ENCODE results near the gene PAN3.

The PAN3 gene

GRCh38 chr13:28301839-28302238, 163.5 kb downstream of the PAN3 start:
- H3K9ac ChIP-seq (ENCODE audit: low read depth, low read length), result no peak overlapping the region
- H3K9me3 ChIP-seq (ENCODE audit: control insufficient read depth, insufficient read depth, low read length), result no peaks in the 10 kb centered on the region
- H3K36me3 ChIP-seq (ENCODE audit: control insufficient read depth, insufficient read depth, low read length), result peaks cover 16% of the 10 kb centered on the region
- peak overlapping the region; percentile 54 for H3K27ac ChIP-seq (ENCODE audit: low read depth, low read length)
- H3K4me1 ChIP-seq (ENCODE audit: control insufficient read depth, insufficient read depth, low read length), result peaks cover 33% of the 10 kb centered on the region
- no peaks in the 10 kb centered on the region for H3K27me3 ChIP-seq (ENCODE audit: control insufficient read depth, insufficient read depth, low read length)
- H3K4me3 ChIP-seq (ENCODE audit: low read depth, low read length), result no peak overlapping the region

- no peak overlapping the region for H3K27ac ChIP-seq (ENCODE audit: low read depth, low read length)
- peaks cover 27% of the 10 kb centered on the region for H3K36me3 ChIP-seq (ENCODE audit: control insufficient read depth, insufficient read depth, low read length)
- peaks cover 30% of the 10 kb centered on the region for H3K4me1 ChIP-seq (ENCODE audit: control insufficient read depth, insufficient read depth, low read length)
- no peaks in the 10 kb centered on the region for H3K27me3 ChIP-seq (ENCODE audit: control insufficient read depth, insufficient read depth, low read length)
- no peaks in the 10 kb centered on the region for H3K9me3 ChIP-seq (ENCODE audit: control insufficient read depth, insufficient read depth, low read length)
- no peak overlapping the region for H3K4me3 ChIP-seq (ENCODE audit: low read depth, low read length)
- H3K9ac ChIP-seq (ENCODE audit: low read depth, low read length), result no peak overlapping the region
Measured at GRCh38 chr13:28306325-28306724, 168.0 kb downstream of the PAN3 start.

GRCh38 chr13:28313579-28313978, 175.2 kb downstream of the PAN3 start:
- no peak overlapping the region for H3K27ac ChIP-seq (ENCODE audit: low read depth, low read length)
- peaks cover 4% of the 10 kb centered on the region for H3K4me1 ChIP-seq (ENCODE audit: control insufficient read depth, insufficient read depth, low read length)
- H3K27me3 ChIP-seq (ENCODE audit: control insufficient read depth, insufficient read depth, low read length), result no peaks in the 10 kb centered on the region
- no peak overlapping the region for H3K4me3 ChIP-seq (ENCODE audit: low read depth, low read length)
- H3K9me3 ChIP-seq (ENCODE audit: control insufficient read depth, insufficient read depth, low read length), result no peaks in the 10 kb centered on the region
- H3K9ac ChIP-seq (ENCODE audit: low read depth, low read length), result no peak overlapping the region
- H3K36me3 ChIP-seq (ENCODE audit: control insufficient read depth, insufficient read depth, low read length), result peaks cover 10% of the 10 kb centered on the region

- H3K4me3 ChIP-seq (ENCODE audit: low read depth, low read length), result no peak overlapping the region
- H3K27ac ChIP-seq (ENCODE audit: low read depth, low read length), result no peak overlapping the region
- no peaks in the 10 kb centered on the region for H3K4me1 ChIP-seq (ENCODE audit: control insufficient read depth, insufficient read depth, low read length)
- H3K27me3 ChIP-seq (ENCODE audit: control insufficient read depth, insufficient read depth, low read length), result no peaks in the 10 kb centered on the region
- H3K9me3 ChIP-seq (ENCODE audit: control insufficient read depth, insufficient read depth, low read length), result no peaks in the 10 kb centered on the region
- peaks cover 13% of the 10 kb centered on the region for H3K36me3 ChIP-seq (ENCODE audit: control insufficient read depth, insufficient read depth, low read length)
- no peak overlapping the region for H3K9ac ChIP-seq (ENCODE audit: low read depth, low read length)
Measured at GRCh38 chr13:28314879-28315278, 176.5 kb downstream of the PAN3 start.

GRCh38 chr13:28316129-28316528, 177.8 kb downstream of the PAN3 start:
- Histone ChIP-seq H3K9me3 (ENCODE audit: control insufficient read depth, insufficient read depth, low read length) (no peaks in the 10 kb centered on the region), H3K27me3 (ENCODE audit: control insufficient read depth, insufficient read depth, low read length) (no peaks in the 10 kb centered on the region), H3K27ac (ENCODE audit: low read depth, low read length) (no peak overlapping the region), H3K4me1 (ENCODE audit: control insufficient read depth, insufficient read depth, low read length) (no peaks in the 10 kb centered on the region), H3K36me3 (ENCODE audit: control insufficient read depth, insufficient read depth, low read length) (peaks cover 20% of the 10 kb centered on the region), H3K4me3 (ENCODE audit: low read depth, low read length) (no peak overlapping the region), H3K9ac (ENCODE audit: low read depth, low read length) (no peak overlapping the region)

GRCh38 chr13:28316836-28317235, 178.5 kb downstream of the PAN3 start:
- H3K9me3 ChIP-seq (ENCODE audit: control insufficient read depth, insufficient read depth, low read length), result no peaks in the 10 kb centered on the region

GRCh38 chr13:28318496-28318895, 180.2 kb downstream of the PAN3 start:
- Histone ChIP-seq H3K9me3 (ENCODE audit: control insufficient read depth, insufficient read depth, low read length) (no peaks in the 10 kb centered on the region), H3K36me3 (ENCODE audit: control insufficient read depth, insufficient read depth, low read length) (peaks cover 26% of the 10 kb centered on the region), H3K9ac (ENCODE audit: low read depth, low read length) (no peak overlapping the region), H3K4me1 (ENCODE audit: control insufficient read depth, insufficient read depth, low read length) (no peaks in the 10 kb centered on the region), H3K4me3 (ENCODE audit: low read depth, low read length) (no peak overlapping the region), H3K27me3 (ENCODE audit: control insufficient read depth, insufficient read depth, low read length) (no peaks in the 10 kb centered on the region), H3K27ac (ENCODE audit: low read depth, low read length) (no peak overlapping the region)

More at GRCh38 chr13:28316836-28317235, 178.5 kb downstream of the PAN3 start:
- Histone ChIP-seq H3K27me3 (ENCODE audit: control insufficient read depth, insufficient read depth, low read length) (no peaks in the 10 kb centered on the region), H3K4me3 (ENCODE audit: low read depth, low read length) (no peak overlapping the region), H3K36me3 (ENCODE audit: control insufficient read depth, insufficient read depth, low read length) (peaks cover 27% of the 10 kb centered on the region), H3K4me1 (ENCODE audit: control insufficient read depth, insufficient read depth, low read length) (no peaks in the 10 kb centered on the region), H3K9ac (ENCODE audit: low read depth, low read length) (no peak overlapping the region), H3K27ac (ENCODE audit: low read depth, low read length) (no peak overlapping the region)

GRCh38 chr13:28319528-28319927, 181.2 kb downstream of the PAN3 start:
- H3K36me3 ChIP-seq (ENCODE audit: control insufficient read depth, insufficient read depth, low read length), result peaks cover 26% of the 10 kb centered on the region
- no peak overlapping the region for H3K4me3 ChIP-seq (ENCODE audit: low read depth, low read length)
- no peaks in the 10 kb centered on the region for H3K4me1 ChIP-seq (ENCODE audit: control insufficient read depth, insufficient read depth, low read length)
- no peaks in the 10 kb centered on the region for H3K9me3 ChIP-seq (ENCODE audit: control insufficient read depth, insufficient read depth, low read length)
- no peaks in the 10 kb centered on the region for H3K27me3 ChIP-seq (ENCODE audit: control insufficient read depth, insufficient read depth, low read length)
- H3K27ac ChIP-seq (ENCODE audit: low read depth, low read length), result no peak overlapping the region
- H3K9ac ChIP-seq (ENCODE audit: low read depth, low read length), result no peak overlapping the region

- H3K9ac ChIP-seq (ENCODE audit: low read depth, low read length), result no peak overlapping the region
- H3K27ac ChIP-seq (ENCODE audit: low read depth, low read length), result no peak overlapping the region
- no peak overlapping the region for H3K4me3 ChIP-seq (ENCODE audit: low read depth, low read length)
- H3K4me1 ChIP-seq (ENCODE audit: control insufficient read depth, insufficient read depth, low read length), result no peaks in the 10 kb centered on the region
- no peaks in the 10 kb centered on the region for H3K9me3 ChIP-seq (ENCODE audit: control insufficient read depth, insufficient read depth, low read length)
- H3K27me3 ChIP-seq (ENCODE audit: control insufficient read depth, insufficient read depth, low read length), result no peaks in the 10 kb centered on the region
- H3K36me3 ChIP-seq (ENCODE audit: control insufficient read depth, insufficient read depth, low read length), result peaks cover 26% of the 10 kb centered on the region
Measured at GRCh38 chr13:28320209-28320608, 181.9 kb downstream of the PAN3 start.

GRCh38 chr13:28320884-28321574, 182.7 kb downstream of the PAN3 start:
- no peaks in the 10 kb centered on the region for H3K9me3 ChIP-seq (ENCODE audit: control insufficient read depth, insufficient read depth, low read length)
- no peak overlapping the region for H3K27ac ChIP-seq (ENCODE audit: low read depth, low read length)
- no peaks in the 10 kb centered on the region for H3K4me1 ChIP-seq (ENCODE audit: control insufficient read depth, insufficient read depth, low read length)
- peaks cover 26% of the 10 kb centered on the region for H3K36me3 ChIP-seq (ENCODE audit: control insufficient read depth, insufficient read depth, low read length)
- no peaks in the 10 kb centered on the region for H3K27me3 ChIP-seq (ENCODE audit: control insufficient read depth, insufficient read depth, low read length)
- no peak overlapping the region for H3K9ac ChIP-seq (ENCODE audit: low read depth, low read length)
- H3K4me3 ChIP-seq (ENCODE audit: low read depth, low read length), result no peak overlapping the region

- H3K27me3 ChIP-seq (ENCODE audit: control insufficient read depth, insufficient read depth, low read length), result no peaks in the 10 kb centered on the region
- H3K4me3 ChIP-seq (ENCODE audit: low read depth, low read length), result no peak overlapping the region
- H3K9ac ChIP-seq (ENCODE audit: low read depth, low read length), result no peak overlapping the region
- H3K36me3 ChIP-seq (ENCODE audit: control insufficient read depth, insufficient read depth, low read length), result peaks cover 26% of the 10 kb centered on the region
- no peaks in the 10 kb centered on the region for H3K4me1 ChIP-seq (ENCODE audit: control insufficient read depth, insufficient read depth, low read length)
- no peak overlapping the region for H3K27ac ChIP-seq (ENCODE audit: low read depth, low read length)
- no peaks in the 10 kb centered on the region for H3K9me3 ChIP-seq (ENCODE audit: control insufficient read depth, insufficient read depth, low read length)
Measured at GRCh38 chr13:28321756-28322155, 183.4 kb downstream of the PAN3 start.
